ENCODE results near the gene CUL9.

CUL9 gene

DNA sequence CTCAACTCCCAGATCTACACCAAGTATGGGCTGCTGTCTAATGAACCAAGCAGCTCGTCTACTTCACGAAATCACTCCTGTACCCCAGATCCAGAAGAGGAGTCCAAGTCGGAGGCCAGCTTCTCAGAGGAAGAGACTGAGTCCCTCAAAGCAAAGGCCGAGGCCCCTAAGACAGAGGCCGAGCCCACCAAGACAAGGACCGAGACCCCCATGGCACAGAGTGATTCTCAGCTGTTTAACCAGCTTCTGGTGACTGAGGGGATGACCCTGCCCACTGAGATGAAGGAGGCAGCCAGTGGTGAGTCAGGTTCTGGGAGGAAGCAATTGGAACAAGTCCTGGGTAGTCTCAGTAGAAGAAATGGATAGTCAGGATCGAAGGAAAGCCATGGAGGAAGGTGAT, 5.8 kb downstream of the CUL9 start:
- no peak for DNase-seq (ENCODE audit: low read depth)
- TF ChIP-seq, protein P1, sequence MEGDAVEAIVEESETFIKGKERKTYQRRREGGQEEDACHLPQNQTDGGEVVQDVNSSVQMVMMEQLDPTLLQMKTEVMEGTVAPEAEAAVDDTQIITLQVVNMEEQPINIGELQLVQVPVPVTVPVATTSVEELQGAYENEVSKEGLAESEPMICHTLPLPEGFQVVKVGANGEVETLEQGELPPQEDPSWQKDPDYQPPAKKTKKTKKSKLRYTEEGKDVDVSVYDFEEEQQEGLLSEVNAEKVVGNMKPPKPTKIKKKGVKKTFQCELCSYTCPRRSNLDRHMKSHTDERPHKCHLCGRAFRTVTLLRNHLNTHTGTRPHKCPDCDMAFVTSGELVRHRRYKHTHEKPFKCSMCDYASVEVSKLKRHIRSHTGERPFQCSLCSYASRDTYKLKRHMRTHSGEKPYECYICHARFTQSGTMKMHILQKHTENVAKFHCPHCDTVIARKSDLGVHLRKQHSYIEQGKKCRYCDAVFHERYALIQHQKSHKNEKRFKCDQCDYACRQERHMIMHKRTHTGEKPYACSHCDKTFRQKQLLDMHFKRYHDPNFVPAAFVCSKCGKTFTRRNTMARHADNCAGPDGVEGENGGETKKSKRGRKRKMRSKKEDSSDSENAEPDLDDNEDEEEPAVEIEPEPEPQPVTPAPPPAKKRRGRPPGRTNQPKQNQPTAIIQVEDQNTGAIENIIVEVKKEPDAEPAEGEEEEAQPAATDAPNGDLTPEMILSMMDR (conservative IDR thresholded peaks at IDR 0.05; ENCODE audit: low read depth, low read length), result no peak
- H3K4me3 ChIP-seq (ENCODE audit: low read depth, low read length), result no peak overlapping the region

DNA sequence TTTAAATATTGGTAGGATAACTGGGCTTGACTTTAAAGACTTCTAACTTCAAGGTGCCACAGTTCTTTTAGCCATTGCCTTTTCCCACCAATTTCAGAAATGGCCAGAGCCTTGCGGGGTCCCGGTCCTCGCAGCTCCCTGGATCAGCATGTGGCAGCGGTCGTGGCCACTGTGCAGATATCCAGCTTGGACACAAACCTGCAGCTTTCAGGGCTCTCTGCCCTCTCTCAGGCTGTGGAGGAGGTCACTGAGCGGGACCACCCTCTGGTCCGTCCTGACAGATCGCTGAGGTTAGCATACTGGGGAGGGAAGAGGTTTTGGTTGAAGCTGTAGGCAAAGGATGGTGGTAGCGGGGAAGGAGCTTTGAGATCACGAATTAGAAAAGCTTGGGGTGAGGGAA, 6.4 kb downstream of the CUL9 start:
- no peak for DNase-seq (ENCODE audit: low read depth)
- TF ChIP-seq, protein P1 (conservative IDR thresholded peaks at IDR 0.05; ENCODE audit: low read depth, low read length), result no peak
- H3K4me3 ChIP-seq (ENCODE audit: low read depth, low read length), result no peak overlapping the region

DNA sequence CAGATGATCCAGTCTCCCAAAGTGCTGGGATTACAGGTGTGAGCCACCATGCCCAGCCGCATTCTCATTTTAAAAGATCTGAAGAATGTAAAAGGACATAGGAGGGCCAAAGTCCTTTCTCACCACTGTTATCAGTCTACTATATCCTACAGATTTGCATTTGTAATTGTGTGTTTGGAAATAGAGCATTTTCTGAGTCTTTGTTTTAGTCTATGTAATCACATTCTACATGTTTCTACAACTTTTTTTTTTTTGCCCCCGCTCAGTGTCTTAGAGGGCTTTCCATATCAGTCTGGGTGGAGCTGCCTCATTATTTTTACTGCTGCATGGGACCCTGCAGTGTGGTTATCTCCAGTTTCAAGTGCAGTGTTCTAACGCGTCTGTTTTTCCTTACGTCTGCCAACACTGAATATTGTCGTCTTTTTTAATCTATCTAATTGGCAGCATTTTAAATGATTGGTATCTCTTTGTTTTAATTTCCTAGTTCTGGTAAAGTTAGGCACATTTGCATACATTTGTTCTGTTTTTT, 7.8 kb downstream of the CUL9 start:
- H3K4me3 ChIP-seq (ENCODE audit: low read depth, low read length), result no peak overlapping the region
- TF ChIP-seq, protein P1 (conservative IDR thresholded peaks at IDR 0.05; ENCODE audit: low read depth, low read length), result no peak
- DNase-seq (ENCODE audit: low read depth), result no peak

DNA sequence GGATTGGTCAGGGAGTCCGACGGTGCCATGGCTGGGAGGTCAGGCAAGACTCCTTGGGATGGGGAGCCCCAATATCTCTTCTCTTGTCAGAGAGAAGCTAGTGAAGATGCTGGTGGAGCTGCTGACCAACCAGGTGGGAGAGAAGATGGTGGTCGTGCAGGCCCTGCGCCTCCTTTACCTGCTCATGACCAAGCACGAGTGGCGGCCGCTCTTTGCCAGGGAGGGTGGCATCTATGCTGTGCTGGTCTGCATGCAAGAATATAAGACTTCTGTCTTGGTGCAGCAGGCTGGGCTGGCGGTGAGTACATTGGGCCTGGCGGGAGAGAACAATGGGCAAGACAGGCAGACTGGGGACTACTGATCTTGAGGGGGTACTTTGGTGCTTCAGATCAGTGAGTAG, 10.9 kb downstream of the CUL9 start:
- no peak for DNase-seq (ENCODE audit: low read depth)
- H3K4me3 ChIP-seq (ENCODE audit: low read depth, low read length), result no peak overlapping the region
- TF ChIP-seq, protein P1 (conservative IDR thresholded peaks at IDR 0.05; ENCODE audit: low read depth, low read length), result no peak

DNA sequence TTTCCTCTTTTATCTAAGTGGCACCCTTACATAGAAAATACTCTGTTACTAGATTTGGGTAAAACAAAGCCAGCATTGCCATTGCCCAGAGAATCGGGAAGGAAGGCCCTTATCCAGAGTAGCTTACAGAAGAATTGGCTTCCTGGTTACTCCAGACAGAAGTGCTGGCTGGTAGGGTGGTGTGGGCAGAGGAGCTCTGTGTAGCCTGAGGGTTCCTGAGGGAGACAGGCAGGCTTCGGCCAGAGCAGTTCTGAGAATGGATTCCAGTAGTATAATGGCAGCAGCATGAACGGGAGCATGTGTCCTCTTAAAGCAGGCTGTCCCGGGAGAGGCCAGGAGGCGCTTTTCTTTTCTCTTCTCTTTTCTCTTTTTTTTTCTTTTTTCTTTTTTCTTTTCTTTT, 11.9 kb downstream of the CUL9 start:
- TF ChIP-seq, protein P1 (conservative IDR thresholded peaks at IDR 0.05; ENCODE audit: low read depth, low read length), result no peak
- DNase-seq (ENCODE audit: low read depth), result no peak
- H3K4me3 ChIP-seq (ENCODE audit: low read depth, low read length), result no peak overlapping the region

DNA sequence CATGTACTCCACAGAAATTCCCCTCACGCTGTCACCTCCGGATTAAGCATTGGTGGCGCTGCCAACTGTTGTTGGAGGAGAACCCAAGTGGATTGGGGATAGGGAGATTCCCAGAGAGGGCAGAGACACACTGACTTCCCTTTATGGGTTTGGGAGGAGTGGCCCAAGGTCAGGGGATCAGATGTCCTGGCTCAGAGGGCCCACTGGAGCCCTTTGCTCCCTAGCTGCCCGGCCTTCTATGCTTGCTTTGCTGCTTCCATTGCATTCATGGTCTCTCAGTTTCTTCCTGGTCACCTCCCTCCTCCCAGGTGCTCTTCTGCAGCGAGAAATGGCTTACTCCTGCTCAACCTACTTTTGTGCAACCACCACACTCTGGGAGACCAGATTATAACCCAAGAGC, 14.3 kb downstream of the CUL9 start:
- no peak for DNase-seq (ENCODE audit: low read depth)
- TF ChIP-seq, protein P1 (conservative IDR thresholded peaks at IDR 0.05; ENCODE audit: low read depth, low read length), result no peak

DNA sequence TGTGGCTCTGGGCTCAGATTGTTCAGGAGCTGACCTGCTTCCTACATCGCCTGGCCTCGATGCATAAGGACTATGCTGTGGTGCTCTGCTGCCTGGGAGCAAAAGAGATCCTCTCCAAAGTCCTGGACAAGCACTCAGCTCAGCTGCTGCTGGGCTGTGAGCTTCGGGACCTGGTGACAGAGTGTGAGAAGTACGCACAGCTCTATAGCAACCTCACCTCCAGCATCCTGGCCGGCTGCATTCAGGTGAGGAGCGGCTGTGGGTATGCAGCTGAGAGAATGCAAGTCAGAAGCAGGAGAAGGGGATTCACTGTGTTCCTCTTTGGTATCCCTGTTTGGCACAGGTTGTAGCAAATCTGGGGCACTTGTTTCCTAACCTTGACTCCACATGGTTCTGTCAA, 17.9 kb downstream of the CUL9 start:
- DNase-seq (ENCODE audit: low read depth), result no peak
- H3K4me3 ChIP-seq (ENCODE audit: low read depth, low read length), result no peak overlapping the region
- TF ChIP-seq, protein P1 (conservative IDR thresholded peaks at IDR 0.05; ENCODE audit: low read depth, low read length), result no peak

More for the DNA sequence above, 14.3 kb downstream of the CUL9 start:
- no peak overlapping the region for H3K4me3 ChIP-seq (ENCODE audit: low read depth, low read length)
